SK-N-SH (cell line): Measurements from ENCODE around the gene ZNF80. TPM values are rescaled to one million over a fixed set of nuclear protein-coding genes. Genes with fewer than 3 reads are reported as not detected.

Experiments used
- CTCF ChIA-PET: fragments of 300-600, 350-600 bp; formaldehyde crosslinking; extraction: SDS; loops from one replicate; lab custom pipeline; 2021; lab: Yijun Ruan, JAX
- POLR2A ChIA-PET: fragments of 350-600 bp; sonication (Branson Sonifier 250); formaldehyde crosslinking; extraction: SDS; loops from one replicate; lab custom pipeline; 2020; ENCODE audit warnings: antibody characterized with exemption, inconsistent platforms; lab: Yijun Ruan, JAX
- DNase-seq: peaks from one replicate; pipeline ENCODE4 v3.0.0; 2012
- H2AFZ ChIP-seq: fragments of 200-600 bp; sonication (generic); 2 replicates; pipeline ENCODE4 v1.8.1; 2016; ENCODE audit warnings: antibody characterized with exemption, mild to moderate bottlenecking, low read depth
- H3F3A ChIP-seq: fragments of 200-600 bp; sonication (generic); replicated peaks from 2 replicates; pipeline ENCODE3; 2016; ENCODE audit warnings: antibody characterized with exemption, mild to moderate bottlenecking; ENCODE audit not compliant: insufficient read depth
- H3K27ac ChIP-seq, 2 experiments: fragments of 200-500 bp in 1 of 2; fragments of 200-600 bp in 1 of 2; sonication (Bioruptor generic) in 1 of 2; sonication (generic), shearing (Covaris generic) in 1 of 2; 2 replicates each; pipeline versions ENCODE4 v1.5.1 to v1.6.1; 2014 to 2016; ENCODE audit warnings: low read depth in 2 of 2, inconsistent platforms in 1 of 2, low read length in 1 of 2, mild to moderate bottlenecking in 1 of 2, mixed read lengths in 1 of 2
- H3K27me3 ChIP-seq: fragments of 200-600 bp; sonication (generic), shearing (Covaris generic); 2 replicates; pipeline ENCODE4 v1.6.1; 2016; ENCODE audit warnings: mixed run types; ENCODE audit not compliant: insufficient read depth
- H3K36me3 ChIP-seq, 2 experiments: fragments of 200-500 bp in 1 of 2; fragments of 200-600 bp in 1 of 2; sonication (Bioruptor generic) in 1 of 2; sonication (generic) in 1 of 2; replicated peaks in 1 of 2; 2 replicates each; pipeline versions ENCODE3 to v1.5.1; 2014 to 2016; ENCODE audit warnings: low read length in 1 of 2, mild to moderate bottlenecking in 1 of 2; ENCODE audit not compliant: insufficient read depth in 2 of 2, control insufficient read depth in 1 of 2
- H3K4me1 ChIP-seq, 2 experiments: fragments of 200-500 bp in 1 of 2; fragments of 200-600 bp in 1 of 2; sonication (Bioruptor generic) in 1 of 2; sonication (generic), shearing (Covaris generic) in 1 of 2; 2 replicates each; pipeline versions ENCODE4 v1.5.1 to v1.6.1; 2014 to 2016; ENCODE audit warnings: low read depth in 1 of 2, low read length in 1 of 2, mixed run types in 1 of 2; ENCODE audit not compliant: insufficient read depth in 2 of 2, control insufficient read depth in 1 of 2
- H3K4me2 ChIP-seq: fragments of 200-600 bp; sonication (generic), shearing (Covaris generic); 2 replicates; pipeline ENCODE4 v1.6.1; 2017; ENCODE audit warnings: mixed run types
- H3K4me3 ChIP-seq, 2 experiments: fragments of 200-500 bp in 1 of 2; fragments of 200-600 bp in 1 of 2; sonication (Bioruptor generic) in 1 of 2; sonication (generic), shearing (Covaris generic) in 1 of 2; 2 replicates each; pipeline versions ENCODE4 v1.5.1 to v1.8.1; 2014 to 2016; ENCODE audit warnings: low read depth in 2 of 2, inconsistent platforms in 1 of 2, low read length in 1 of 2, mild to moderate bottlenecking in 1 of 2, mixed read lengths in 1 of 2, moderate library complexity in 1 of 2
- H3K79me2 ChIP-seq: fragments of 200-600 bp; sonication (generic); 2 replicates; pipeline ENCODE4 v1.8.1; 2017; ENCODE audit warnings: mild to moderate bottlenecking; ENCODE audit not compliant: insufficient read depth
- H3K9ac ChIP-seq: fragments of 200-600 bp; sonication (generic); 2 replicates; pipeline ENCODE4 v1.6.1; 2017; ENCODE audit warnings: mixed run types
- H3K9me2 ChIP-seq: fragments of 200-600 bp; sonication (generic); 2 replicates; pipeline ENCODE4 v1.6.1; 2017; ENCODE audit warnings: mixed run types
- H3K9me3 ChIP-seq: fragments of 200-600 bp; sonication (generic); 2 replicates; pipeline ENCODE4 v1.6.1; 2017; ENCODE audit warnings: mixed run types, mild to moderate bottlenecking, moderate library complexity
- H4K20me1 ChIP-seq: fragments of 200-600 bp; sonication (generic); 2 replicates; pipeline ENCODE4 v1.6.1; 2017; ENCODE audit warnings: mild to moderate bottlenecking, mixed run types; ENCODE audit not compliant: insufficient read depth
- CHD2 ChIP-seq: fragments of 150-350 bp; IDR thresholded peaks from 2 replicates; pipeline ENCODE4 v1.6.1; 2018; ENCODE audit warnings: low read length; ENCODE audit not compliant: partially characterized antibody
- ELF1 ChIP-seq: IDR thresholded peaks from 2 replicates; pipeline ENCODE4 v1.4.0; 2012
- FOSL2 ChIP-seq: IDR thresholded peaks from 2 replicates; pipeline ENCODE4 v1.4.0; 2012; ENCODE audit warnings: low read depth, mild to moderate bottlenecking, moderate library complexity, borderline replicate concordance
- FOXM1 ChIP-seq: IDR thresholded peaks from 2 replicates; pipeline ENCODE4 v1.4.0; 2012; ENCODE audit warnings: low read depth, mild to moderate bottlenecking
- GABPA ChIP-seq: IDR thresholded peaks from 2 replicates; pipeline ENCODE4 v1.4.0; 2012; ENCODE audit warnings: low read depth, mild to moderate bottlenecking
- GATA2 ChIP-seq: sonication (generic); formaldehyde crosslinking; IDR thresholded peaks from 2 replicates; pipeline ENCODE4 v1.5.0; 2020; ENCODE audit warnings: mild to moderate bottlenecking, missing genetic modification reagents
- JUND ChIP-seq: IDR thresholded peaks from 2 replicates; pipeline ENCODE4 v1.4.0; 2012
- NFIC ChIP-seq: IDR thresholded peaks from 2 replicates; pipeline ENCODE4 v1.4.0; 2012; ENCODE audit warnings: borderline replicate concordance
- POLR2AphosphoS5 ChIP-seq: IDR thresholded peaks from 2 replicates; pipeline ENCODE4 v1.6.1; 2012; ENCODE audit warnings: low read depth, low read length
- RXRA ChIP-seq: IDR thresholded peaks from 2 replicates; pipeline ENCODE4 v1.4.0; 2012; ENCODE audit warnings: low read depth, mild to moderate bottlenecking, borderline replicate concordance
- SIN3A ChIP-seq: IDR thresholded peaks from 2 replicates; pipeline ENCODE4 v1.6.1; 2012; ENCODE audit warnings: low read depth, mild to moderate bottlenecking, low read length, moderate library complexity, borderline replicate concordance
- TCF12 ChIP-seq: IDR thresholded peaks from 2 replicates; pipeline ENCODE4 v1.4.0; 2012
- TEAD4 ChIP-seq: IDR thresholded peaks from 2 replicates; pipeline ENCODE4 v1.4.0; 2012; ENCODE audit warnings: mild to moderate bottlenecking, borderline replicate concordance; ENCODE audit not compliant: insufficient read depth
- WGBS: methylation state at CpG from one replicate; pipeline ENCODE4 v1.1.6; 2017; ENCODE audit warnings: low lambda C conversion rate; 5-methylcytosine and 5-hydroxymethylcytosine counted together
- polyA plus RNA-seq, 3 experiments: library from polyadenylated mRNA; depleted of rRNA; stranded (reverse); fragments of >200 nt; gene quantifications; 2 replicates each; pipeline ENCODE4 v1.2.3, GENCODE V29; 2012
- TF ChIP-seq, protein P1 (sequence below): IDR thresholded peaks from 2 replicates; pipeline ENCODE4 v1.4.0; 2012; ENCODE audit warnings: low read depth, borderline replicate concordance
- TF ChIP-seq, protein P2 (sequence below): fragments of 150-350 bp; IDR thresholded peaks from 2 replicates; pipeline ENCODE4 v1.6.1; 2016; ENCODE audit warnings: mild to moderate bottlenecking, low read depth, low read length
- TF ChIP-seq, protein P3 (sequence below): fragments of 200-600 bp; sonication (generic); IDR thresholded peaks from 2 replicates; pipeline ENCODE4 v1.6.1; 2017; ENCODE audit warnings: antibody characterized with exemption, mild to moderate bottlenecking, moderate library complexity
- TF ChIP-seq, protein P4 (sequence below): IDR thresholded peaks from 2 replicates; pipeline ENCODE4; 2012
- TF ChIP-seq, protein P5 (sequence below): IDR thresholded peaks from 2 replicates; pipeline ENCODE4 v1.6.1; 2012; ENCODE audit warnings: mild to moderate bottlenecking, low read depth, low read length, moderate library complexity
- TF ChIP-seq, protein P6 (sequence below): fragments of 150-350 bp; IDR thresholded peaks from 2 replicates; pipeline ENCODE4 v1.6.1; 2017; ENCODE audit warnings: antibody characterized with exemption, low read length, low read depth, borderline replicate concordance

ZNF80 gene
- polyA plus RNA-seq, 1 of the 3 experiments (the other 2 are of a cell fraction), result not detected

DNA sequence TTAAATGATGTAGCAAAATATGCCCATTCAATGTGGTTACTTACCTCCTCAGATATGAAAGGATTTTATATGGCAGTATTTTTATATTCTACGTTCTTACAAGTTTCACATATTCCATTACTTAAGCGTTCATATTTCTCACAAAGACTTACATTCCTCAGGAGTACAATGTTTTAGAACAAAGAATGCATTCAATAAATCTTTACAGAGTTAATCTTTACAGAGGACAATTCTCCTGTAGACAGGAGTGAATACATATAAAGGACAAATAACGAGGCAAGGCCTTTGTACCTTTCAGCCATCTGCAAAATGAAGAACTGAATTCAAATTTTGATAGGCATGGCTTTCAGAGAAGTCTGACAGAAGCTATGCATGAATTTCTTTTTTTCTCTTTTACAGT is 1.9 kb downstream of the ZNF80 start (continued):
- TF ChIP-seq, protein P1, sequence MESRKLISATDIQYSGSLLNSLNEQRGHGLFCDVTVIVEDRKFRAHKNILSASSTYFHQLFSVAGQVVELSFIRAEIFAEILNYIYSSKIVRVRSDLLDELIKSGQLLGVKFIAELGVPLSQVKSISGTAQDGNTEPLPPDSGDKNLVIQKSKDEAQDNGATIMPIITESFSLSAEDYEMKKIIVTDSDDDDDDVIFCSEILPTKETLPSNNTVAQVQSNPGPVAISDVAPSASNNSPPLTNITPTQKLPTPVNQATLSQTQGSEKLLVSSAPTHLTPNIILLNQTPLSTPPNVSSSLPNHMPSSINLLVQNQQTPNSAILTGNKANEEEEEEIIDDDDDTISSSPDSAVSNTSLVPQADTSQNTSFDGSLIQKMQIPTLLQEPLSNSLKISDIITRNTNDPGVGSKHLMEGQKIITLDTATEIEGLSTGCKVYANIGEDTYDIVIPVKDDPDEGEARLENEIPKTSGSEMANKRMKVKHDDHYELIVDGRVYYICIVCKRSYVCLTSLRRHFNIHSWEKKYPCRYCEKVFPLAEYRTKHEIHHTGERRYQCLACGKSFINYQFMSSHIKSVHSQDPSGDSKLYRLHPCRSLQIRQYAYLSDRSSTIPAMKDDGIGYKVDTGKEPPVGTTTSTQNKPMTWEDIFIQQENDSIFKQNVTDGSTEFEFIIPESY, result no peak
- TF ChIP-seq CHD2, result no peak
- no peak for TF ChIP-seq NFIC
- no peak for TF ChIP-seq ELF1
- no peak for TF ChIP-seq SIN3A
- no peak for TF ChIP-seq FOSL2
- no peak for TF ChIP-seq TEAD4
- TF ChIP-seq TCF12, result no peak

DNA sequence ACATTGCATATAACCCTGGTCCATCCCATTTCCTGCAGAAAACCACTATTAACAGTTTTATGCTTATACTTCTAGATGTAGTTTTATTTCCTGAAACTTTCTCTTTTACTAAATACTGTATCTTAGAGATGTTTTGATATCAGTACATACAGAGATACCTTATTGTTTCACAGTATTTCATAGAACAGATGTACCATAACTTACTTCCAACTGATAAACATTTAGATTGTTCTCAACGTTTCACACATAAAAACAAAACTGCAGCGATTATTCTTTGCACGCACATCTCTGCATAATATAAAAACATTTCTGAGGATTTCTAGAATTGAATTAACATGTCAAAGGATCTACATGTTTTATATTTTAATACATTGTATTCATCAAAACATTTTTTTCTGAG is 2.6 kb downstream of the ZNF80 start:
- Histone ChIP-seq H3K79me2 (no peaks in the 10 kb centered on the region), H3K27ac (no peak overlapping the region), H3K36me3 (no peaks in the 10 kb centered on the region), H4K20me1 (no peaks in the 10 kb centered on the region), H3K9me2 (no peaks in the 10 kb centered on the region), H3K27me3 (no peaks in the 10 kb centered on the region; the same call in 1 of the 2 replicates), H2AFZ (no peak overlapping the region), H3K9ac (no peak overlapping the region), H3K4me1 (no peaks in the 10 kb centered on the region), H3F3A (no peaks in the 10 kb centered on the region), H3K9me3 (no peaks in the 10 kb centered on the region), H3K4me2 (no peak overlapping the region), H3K4me3 (no peak overlapping the region)
- 68% methylated on average over 3 of the region's 3 CpGs for WGBS
- ChIA-PET POLR2A (no interaction called here), CTCF (no interaction called here)
- DNase-seq, result no peak
- TF ChIP-seq, protein P1, result no peak
- TF ChIP-seq JUND (no peak), POLR2AphosphoS5 (no peak), ELF1 (no peak), GABPA (no peak), CHD2 (no peak), GATA2 (CRISPR knock-in tag) (no peak), SIN3A (no peak), RXRA (no peak), FOXM1 (no peak)
- TF ChIP-seq, protein P2, sequence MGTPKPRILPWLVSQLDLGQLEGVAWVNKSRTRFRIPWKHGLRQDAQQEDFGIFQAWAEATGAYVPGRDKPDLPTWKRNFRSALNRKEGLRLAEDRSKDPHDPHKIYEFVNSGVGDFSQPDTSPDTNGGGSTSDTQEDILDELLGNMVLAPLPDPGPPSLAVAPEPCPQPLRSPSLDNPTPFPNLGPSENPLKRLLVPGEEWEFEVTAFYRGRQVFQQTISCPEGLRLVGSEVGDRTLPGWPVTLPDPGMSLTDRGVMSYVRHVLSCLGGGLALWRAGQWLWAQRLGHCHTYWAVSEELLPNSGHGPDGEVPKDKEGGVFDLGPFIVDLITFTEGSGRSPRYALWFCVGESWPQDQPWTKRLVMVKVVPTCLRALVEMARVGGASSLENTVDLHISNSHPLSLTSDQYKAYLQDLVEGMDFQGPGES, result no peak
- TF ChIP-seq, protein P3, sequence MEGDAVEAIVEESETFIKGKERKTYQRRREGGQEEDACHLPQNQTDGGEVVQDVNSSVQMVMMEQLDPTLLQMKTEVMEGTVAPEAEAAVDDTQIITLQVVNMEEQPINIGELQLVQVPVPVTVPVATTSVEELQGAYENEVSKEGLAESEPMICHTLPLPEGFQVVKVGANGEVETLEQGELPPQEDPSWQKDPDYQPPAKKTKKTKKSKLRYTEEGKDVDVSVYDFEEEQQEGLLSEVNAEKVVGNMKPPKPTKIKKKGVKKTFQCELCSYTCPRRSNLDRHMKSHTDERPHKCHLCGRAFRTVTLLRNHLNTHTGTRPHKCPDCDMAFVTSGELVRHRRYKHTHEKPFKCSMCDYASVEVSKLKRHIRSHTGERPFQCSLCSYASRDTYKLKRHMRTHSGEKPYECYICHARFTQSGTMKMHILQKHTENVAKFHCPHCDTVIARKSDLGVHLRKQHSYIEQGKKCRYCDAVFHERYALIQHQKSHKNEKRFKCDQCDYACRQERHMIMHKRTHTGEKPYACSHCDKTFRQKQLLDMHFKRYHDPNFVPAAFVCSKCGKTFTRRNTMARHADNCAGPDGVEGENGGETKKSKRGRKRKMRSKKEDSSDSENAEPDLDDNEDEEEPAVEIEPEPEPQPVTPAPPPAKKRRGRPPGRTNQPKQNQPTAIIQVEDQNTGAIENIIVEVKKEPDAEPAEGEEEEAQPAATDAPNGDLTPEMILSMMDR, result no peak
- TF ChIP-seq, protein P4, sequence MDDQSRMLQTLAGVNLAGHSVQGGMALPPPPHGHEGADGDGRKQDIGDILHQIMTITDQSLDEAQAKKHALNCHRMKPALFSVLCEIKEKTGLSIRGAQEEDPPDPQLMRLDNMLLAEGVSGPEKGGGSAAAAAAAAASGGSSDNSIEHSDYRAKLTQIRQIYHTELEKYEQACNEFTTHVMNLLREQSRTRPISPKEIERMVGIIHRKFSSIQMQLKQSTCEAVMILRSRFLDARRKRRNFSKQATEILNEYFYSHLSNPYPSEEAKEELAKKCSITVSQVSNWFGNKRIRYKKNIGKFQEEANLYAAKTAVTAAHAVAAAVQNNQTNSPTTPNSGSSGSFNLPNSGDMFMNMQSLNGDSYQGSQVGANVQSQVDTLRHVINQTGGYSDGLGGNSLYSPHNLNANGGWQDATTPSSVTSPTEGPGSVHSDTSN, result no peak
- TF ChIP-seq, protein P5, sequence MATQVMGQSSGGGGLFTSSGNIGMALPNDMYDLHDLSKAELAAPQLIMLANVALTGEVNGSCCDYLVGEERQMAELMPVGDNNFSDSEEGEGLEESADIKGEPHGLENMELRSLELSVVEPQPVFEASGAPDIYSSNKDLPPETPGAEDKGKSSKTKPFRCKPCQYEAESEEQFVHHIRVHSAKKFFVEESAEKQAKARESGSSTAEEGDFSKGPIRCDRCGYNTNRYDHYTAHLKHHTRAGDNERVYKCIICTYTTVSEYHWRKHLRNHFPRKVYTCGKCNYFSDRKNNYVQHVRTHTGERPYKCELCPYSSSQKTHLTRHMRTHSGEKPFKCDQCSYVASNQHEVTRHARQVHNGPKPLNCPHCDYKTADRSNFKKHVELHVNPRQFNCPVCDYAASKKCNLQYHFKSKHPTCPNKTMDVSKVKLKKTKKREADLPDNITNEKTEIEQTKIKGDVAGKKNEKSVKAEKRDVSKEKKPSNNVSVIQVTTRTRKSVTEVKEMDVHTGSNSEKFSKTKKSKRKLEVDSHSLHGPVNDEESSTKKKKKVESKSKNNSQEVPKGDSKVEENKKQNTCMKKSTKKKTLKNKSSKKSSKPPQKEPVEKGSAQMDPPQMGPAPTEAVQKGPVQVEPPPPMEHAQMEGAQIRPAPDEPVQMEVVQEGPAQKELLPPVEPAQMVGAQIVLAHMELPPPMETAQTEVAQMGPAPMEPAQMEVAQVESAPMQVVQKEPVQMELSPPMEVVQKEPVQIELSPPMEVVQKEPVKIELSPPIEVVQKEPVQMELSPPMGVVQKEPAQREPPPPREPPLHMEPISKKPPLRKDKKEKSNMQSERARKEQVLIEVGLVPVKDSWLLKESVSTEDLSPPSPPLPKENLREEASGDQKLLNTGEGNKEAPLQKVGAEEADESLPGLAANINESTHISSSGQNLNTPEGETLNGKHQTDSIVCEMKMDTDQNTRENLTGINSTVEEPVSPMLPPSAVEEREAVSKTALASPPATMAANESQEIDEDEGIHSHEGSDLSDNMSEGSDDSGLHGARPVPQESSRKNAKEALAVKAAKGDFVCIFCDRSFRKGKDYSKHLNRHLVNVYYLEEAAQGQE, result no peak
- TF ChIP-seq, protein P6, sequence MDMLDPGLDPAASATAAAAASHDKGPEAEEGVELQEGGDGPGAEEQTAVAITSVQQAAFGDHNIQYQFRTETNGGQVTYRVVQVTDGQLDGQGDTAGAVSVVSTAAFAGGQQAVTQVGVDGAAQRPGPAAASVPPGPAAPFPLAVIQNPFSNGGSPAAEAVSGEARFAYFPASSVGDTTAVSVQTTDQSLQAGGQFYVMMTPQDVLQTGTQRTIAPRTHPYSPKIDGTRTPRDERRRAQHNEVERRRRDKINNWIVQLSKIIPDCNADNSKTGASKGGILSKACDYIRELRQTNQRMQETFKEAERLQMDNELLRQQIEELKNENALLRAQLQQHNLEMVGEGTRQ, result no peak
